Omental fat pad (tissue), 4 donors: ENCODE results near the gene TRAM2. TPM values are rescaled to one million over a fixed set of nuclear protein-coding genes. Genes with fewer than 3 reads are reported as not detected.

Source experiments
- ATAC-seq: fragments of 150-250 bp; one replicate; pipeline ENCODE4 v1.9.1; 2016; ENCODE audit warnings: mild to moderate bottlenecking, moderate library complexity; ENCODE audit not compliant: low FRiP score
- DNase-seq: peaks from one replicate; pipeline ENCODE4 v3.0.0-alpha.2; 2019; ENCODE audit warnings: low spot score
- CTCF ChIP-seq, 3 donors: fragments of 450-650 bp; IDR thresholded peaks; one replicate each; pipeline ENCODE4 v1.5.1; 2016 to 2017; ENCODE audit warnings: antibody characterized with exemption in 3 of 3, mild to moderate bottlenecking in 3 of 3, moderate library complexity in 2 of 3
- total RNA-seq, 4 donors: library from RNA; depleted of rRNA; stranded (reverse); fragments of >200 nt; gene quantifications; one replicate each; pipeline ENCODE4 v1.1.0, GENCODE V29; 2016

TRAM2 gene
- total RNA-seq, 4 donors from 2014 or later, result 17.8 to 29.8 (median 26.3) TPM

- DNase-seq (no peak), ATAC-seq (no peak)
- TF ChIP-seq CTCF (IDR thresholded peaks at IDR 0.05), result no peak
These were observed 28.5 kb downstream of the TRAM2 start for GRCh38 chr6:52548353-52548713.

- ATAC-seq (no peak), DNase-seq (no peak)
- no peak for TF ChIP-seq CTCF (IDR thresholded peaks at IDR 0.05)
These were observed 29.1 kb downstream of the TRAM2 start for GRCh38 chr6:52547647-52548352.

- DNase-seq (no peak), ATAC-seq (no peak)
- TF ChIP-seq CTCF (IDR thresholded peaks at IDR 0.05), result no peak
These were observed 30.2 kb downstream of the TRAM2 start for GRCh38 chr6:52546678-52547077.

GRCh38 chr6:52546192-52546591 lies 30.7 kb downstream of the TRAM2 start:
- ATAC-seq (no peak), DNase-seq (no peak)
- no peak for TF ChIP-seq CTCF (IDR thresholded peaks at IDR 0.05)

- TF ChIP-seq CTCF (IDR thresholded peaks at IDR 0.05), result no peak
- DNase-seq (no peak), ATAC-seq (no peak)
These were observed 31.3 kb downstream of the TRAM2 start for GRCh38 chr6:52545406-52546119.

GRCh38 chr6:52544602-52545405 lies 32.1 kb downstream of the TRAM2 start:
- no peak for ATAC-seq
- TF ChIP-seq CTCF (IDR thresholded peaks at IDR 0.05), result no peak
- no peak for DNase-seq
